Stimulated activated naive CD8-positive, alpha-beta T cell treated with anti-CD3 and anti-CD28 coated beads, Interleukin-15, Interleukin-2, amounts not matched to agents 100 ng/mL and 50 ng/mL, for 24 hours (primary cell): ENCODE results near the gene MYO10.
"Not testable (repeated sequence)": the region's sequence is repeated elsewhere in the genome, so short reads cannot be mapped to it uniquely, and the experiment has no call there.

Experiments
- H3K27ac Mint-ChIP-seq: one replicate; pipeline ENCODE4 v1.8.0; 2021; ENCODE audit warnings: mild to moderate bottlenecking, mixed read lengths
- H3K27me3 Mint-ChIP-seq: one replicate; pipeline ENCODE4 v1.8.0; 2021; ENCODE audit warnings: mixed read lengths
- H3K36me3 Mint-ChIP-seq: one replicate; pipeline ENCODE4 v1.8.0; 2021; ENCODE audit warnings: low read depth, mixed read lengths
- H3K4me1 Mint-ChIP-seq: one replicate; pipeline ENCODE4 v1.8.0; 2021; ENCODE audit warnings: low read depth, mixed read lengths
- H3K4me3 Mint-ChIP-seq: one replicate; pipeline ENCODE4 v1.8.0; 2021; ENCODE audit warnings: mild to moderate bottlenecking, mixed read lengths
- H3K9me3 Mint-ChIP-seq: one replicate; pipeline ENCODE4 v1.8.0; 2021; ENCODE audit warnings: mixed read lengths

The MYO10 gene

GRCh38 chr5:16768184-16768583 lies 167.9 kb downstream of the MYO10 start:
- Mint-ChIP-seq H3K36me3 (no peaks in the 10 kb centered on the region), H3K9me3 (no peaks in the 10 kb centered on the region), H3K4me1 (no peaks in the 10 kb centered on the region), H3K27me3 (no peaks in the 10 kb centered on the region), H3K27ac (no peak overlapping the region), H3K4me3 (no peak overlapping the region)

- Mint-ChIP-seq H3K27ac (no peak overlapping the region), H3K9me3 (no peaks in the 10 kb centered on the region)
These were observed 172.9 kb downstream of the MYO10 start for GRCh38 chr5:16763211-16763610.

GRCh38 chr5:16759147-16759773 lies 176.8 kb downstream of the MYO10 start:
- no peaks in the 10 kb centered on the region for H3K36me3 Mint-ChIP-seq
- peaks cover 9% of the 10 kb centered on the region for H3K4me1 Mint-ChIP-seq
- H3K27me3 Mint-ChIP-seq, result no peaks in the 10 kb centered on the region
- H3K9me3 Mint-ChIP-seq, result no peaks in the 10 kb centered on the region
- H3K4me3 Mint-ChIP-seq, result no peak overlapping the region
- H3K27ac Mint-ChIP-seq, result no peak overlapping the region

More at GRCh38 chr5:16763211-16763610, 172.9 kb downstream of the MYO10 start:
- H3K27me3 Mint-ChIP-seq, result no peaks in the 10 kb centered on the region
- H3K36me3 Mint-ChIP-seq, result no peaks in the 10 kb centered on the region
- no peak overlapping the region for H3K4me3 Mint-ChIP-seq
- peaks cover 9% of the 10 kb centered on the region for H3K4me1 Mint-ChIP-seq

- peaks cover 9% of the 10 kb centered on the region for H3K4me1 Mint-ChIP-seq
- H3K27ac Mint-ChIP-seq, result no peak overlapping the region
- H3K9me3 Mint-ChIP-seq, result no peaks in the 10 kb centered on the region
- no peaks in the 10 kb centered on the region for H3K36me3 Mint-ChIP-seq
- H3K4me3 Mint-ChIP-seq, result no peak overlapping the region
- no peaks in the 10 kb centered on the region for H3K27me3 Mint-ChIP-seq
These were observed 178.0 kb downstream of the MYO10 start for GRCh38 chr5:16757989-16758501.

GRCh38 chr5:16757577-16757976 lies 178.5 kb downstream of the MYO10 start:
- H3K36me3 Mint-ChIP-seq, H3K27me3 Mint-ChIP-seq, H3K4me1 Mint-ChIP-seq, H3K27ac Mint-ChIP-seq, H3K9me3 Mint-ChIP-seq, H3K4me3 Mint-ChIP-seq: not testable (repeated sequence)

GRCh38 chr5:16757146-16757545 lies 178.9 kb downstream of the MYO10 start:
- H3K27ac Mint-ChIP-seq, result no peak overlapping the region
- no peak overlapping the region for H3K4me3 Mint-ChIP-seq
- no peaks in the 10 kb centered on the region for H3K9me3 Mint-ChIP-seq
- no peaks in the 10 kb centered on the region for H3K36me3 Mint-ChIP-seq
- H3K4me1 Mint-ChIP-seq, result peaks cover 9% of the 10 kb centered on the region
- H3K27me3 Mint-ChIP-seq, result no peaks in the 10 kb centered on the region

GRCh38 chr5:16756692-16757091 lies 179.4 kb downstream of the MYO10 start:
- H3K27ac Mint-ChIP-seq, result no peak overlapping the region
- H3K4me1 Mint-ChIP-seq, result peaks cover 9% of the 10 kb centered on the region
- H3K27me3 Mint-ChIP-seq, result no peaks in the 10 kb centered on the region
- H3K36me3 Mint-ChIP-seq, result no peaks in the 10 kb centered on the region
- no peak overlapping the region for H3K4me3 Mint-ChIP-seq
- no peaks in the 10 kb centered on the region for H3K9me3 Mint-ChIP-seq

- no peak overlapping the region for H3K27ac Mint-ChIP-seq
- no peaks in the 10 kb centered on the region for H3K9me3 Mint-ChIP-seq
- no peaks in the 10 kb centered on the region for H3K27me3 Mint-ChIP-seq
- no peaks in the 10 kb centered on the region for H3K36me3 Mint-ChIP-seq
- no peak overlapping the region for H3K4me3 Mint-ChIP-seq
- peaks cover 9% of the 10 kb centered on the region for H3K4me1 Mint-ChIP-seq
These were observed 180.4 kb downstream of the MYO10 start for GRCh38 chr5:16755641-16756040.

GRCh38 chr5:16754601-16755000 lies 181.5 kb downstream of the MYO10 start:
- Mint-ChIP-seq H3K27me3 (no peaks in the 10 kb centered on the region), H3K4me3 (no peak overlapping the region), H3K36me3 (no peaks in the 10 kb centered on the region), H3K9me3 (no peaks in the 10 kb centered on the region), H3K27ac (no peak overlapping the region), H3K4me1 (peaks cover 5% of the 10 kb centered on the region)

GRCh38 chr5:16754086-16754485 lies 182.0 kb downstream of the MYO10 start:
- H3K9me3 Mint-ChIP-seq, result no peaks in the 10 kb centered on the region
- peaks cover under 1% of the 10 kb centered on the region for H3K4me1 Mint-ChIP-seq
- H3K4me3 Mint-ChIP-seq, result no peak overlapping the region
- no peak overlapping the region for H3K27ac Mint-ChIP-seq
- no peaks in the 10 kb centered on the region for H3K36me3 Mint-ChIP-seq
- no peaks in the 10 kb centered on the region for H3K27me3 Mint-ChIP-seq

GRCh38 chr5:16750445-16750844 lies 185.6 kb downstream of the MYO10 start:
- Mint-ChIP-seq H3K36me3 (no peaks in the 10 kb centered on the region), H3K4me1 (no peaks in the 10 kb centered on the region), H3K27me3 (no peaks in the 10 kb centered on the region), H3K4me3 (no peak overlapping the region), H3K9me3 (no peaks in the 10 kb centered on the region), H3K27ac (no peak overlapping the region)

GRCh38 chr5:16749626-16750025 lies 186.5 kb downstream of the MYO10 start:
- H3K36me3 Mint-ChIP-seq, result no peaks in the 10 kb centered on the region
- H3K9me3 Mint-ChIP-seq, result no peaks in the 10 kb centered on the region
- H3K27me3 Mint-ChIP-seq, result no peaks in the 10 kb centered on the region
- no peaks in the 10 kb centered on the region for H3K4me1 Mint-ChIP-seq
- H3K4me3 Mint-ChIP-seq, result no peak overlapping the region
- H3K27ac Mint-ChIP-seq, result no peak overlapping the region

GRCh38 chr5:16744164-16744880 lies 191.8 kb downstream of the MYO10 start:
- Mint-ChIP-seq H3K36me3 (no peaks in the 10 kb centered on the region), H3K9me3 (no peaks in the 10 kb centered on the region), H3K4me3 (no peak overlapping the region), H3K27ac (no peak overlapping the region), H3K27me3 (peaks cover 10% of the 10 kb centered on the region), H3K4me1 (no peaks in the 10 kb centered on the region)

- no peaks in the 10 kb centered on the region for H3K4me1 Mint-ChIP-seq
- H3K36me3 Mint-ChIP-seq, result no peaks in the 10 kb centered on the region
- H3K27me3 Mint-ChIP-seq, result peaks cover 18% of the 10 kb centered on the region
- H3K4me3 Mint-ChIP-seq, result no peak overlapping the region
- H3K27ac Mint-ChIP-seq, result no peak overlapping the region
- H3K9me3 Mint-ChIP-seq, result no peaks in the 10 kb centered on the region
These were observed 193.2 kb downstream of the MYO10 start for GRCh38 chr5:16742938-16743337.

- H3K4me1 Mint-ChIP-seq, result no peaks in the 10 kb centered on the region
- no peaks in the 10 kb centered on the region for H3K9me3 Mint-ChIP-seq
- no peak overlapping the region for H3K4me3 Mint-ChIP-seq
- peaks cover 21% of the 10 kb centered on the region for H3K27me3 Mint-ChIP-seq
- H3K36me3 Mint-ChIP-seq, result no peaks in the 10 kb centered on the region
- no peak overlapping the region for H3K27ac Mint-ChIP-seq
These were observed 195.2 kb downstream of the MYO10 start for GRCh38 chr5:16740811-16741392.
